Pons (tissue), 1 donor: ENCODE results near the gene RAB30.

Experiments used
- DNase-seq: peaks from one replicate; pipeline ENCODE4 v3.0.0-alpha.2; 2016; ENCODE audit warnings: low spot score

Gene RAB30

DNA sequence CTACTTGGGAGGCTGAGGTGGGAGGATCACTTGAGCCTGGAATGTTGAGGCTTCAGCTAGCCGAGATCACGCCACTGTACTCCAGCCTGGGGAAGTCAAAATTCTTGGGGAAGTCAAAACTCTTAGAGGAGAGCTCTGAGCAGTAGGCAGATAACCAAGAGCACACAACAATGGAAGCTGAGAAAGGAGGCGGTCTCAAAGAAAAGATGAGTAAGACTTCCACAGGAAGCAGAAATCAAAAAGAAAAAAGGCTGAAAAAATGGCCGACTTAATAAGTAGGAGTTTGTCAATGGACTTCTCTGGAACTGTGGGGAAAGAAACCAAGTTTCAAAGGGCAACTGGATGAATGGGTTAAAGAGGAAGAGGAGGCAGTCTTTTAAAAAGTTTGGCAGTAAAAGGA lies 32.1 kb downstream of the RAB30 start:
- DNase-seq: no peak

GRCh38 chr11:83037877-83038276 lies 33.8 kb downstream of the RAB30 start:
- no peak for DNase-seq

- no peak for DNase-seq
Measured at GRCh38 chr11:83036701-83037100, 35.0 kb downstream of the RAB30 start.

DNA sequence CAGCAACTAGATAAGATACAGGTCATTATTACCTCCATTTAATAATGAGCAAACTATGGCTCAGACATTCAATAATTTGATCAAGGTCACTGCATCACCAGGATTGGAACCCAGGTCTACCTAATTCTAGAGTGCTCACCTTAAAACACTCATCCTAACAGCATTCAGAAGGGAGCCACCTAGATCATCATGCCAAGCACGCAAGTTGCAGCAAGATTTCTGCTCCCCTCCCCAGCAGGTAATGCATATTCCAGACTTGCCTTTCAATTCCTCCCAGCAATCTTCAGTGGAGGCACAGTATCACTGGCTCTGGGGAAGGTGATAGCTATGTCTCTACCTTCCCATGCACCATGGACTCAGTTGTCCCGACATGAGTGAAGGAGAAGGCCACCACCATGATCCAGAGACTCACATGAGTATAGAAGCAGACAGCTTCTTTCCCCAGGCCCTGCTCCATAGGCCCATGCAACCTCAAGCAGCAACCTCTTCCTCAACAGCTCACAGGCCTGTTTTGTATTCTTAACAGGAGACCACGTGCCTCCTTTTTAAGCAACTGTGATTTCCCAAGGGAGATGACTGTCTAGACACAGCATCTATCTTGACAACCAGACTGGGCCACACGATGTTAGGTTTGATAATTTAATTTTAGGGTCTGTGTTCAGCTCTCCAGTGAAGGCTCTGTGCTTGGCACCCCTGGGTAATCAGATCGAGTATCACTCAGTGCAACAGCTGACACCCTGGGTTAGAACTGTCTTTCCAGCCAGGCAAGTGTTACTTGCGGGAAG lies 36.4 kb downstream of the RAB30 start:
- DNase-seq: no peak

DNA sequence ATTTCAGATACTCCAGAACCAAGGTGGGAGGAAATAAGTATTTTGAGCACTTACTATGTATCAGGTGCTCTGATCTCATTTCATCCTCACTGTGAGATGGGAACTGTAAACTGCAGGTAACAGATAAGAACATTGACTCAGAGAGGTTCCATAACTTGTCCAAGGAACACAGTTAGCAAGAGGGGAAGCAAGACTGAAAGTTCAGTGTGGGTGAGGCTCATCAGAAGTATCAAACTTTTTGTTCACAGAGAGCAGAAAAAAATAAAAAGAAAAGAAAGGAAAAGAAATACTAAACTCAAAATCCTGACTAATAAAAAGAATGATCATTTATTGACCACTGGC lies 37.1 kb downstream of the RAB30 start:
- DNase-seq: no peak

- DNase-seq: peak; percentile 71
Measured at GRCh38 chr11:83033972-83034672, 37.6 kb downstream of the RAB30 start.

GRCh38 chr11:83033371-83033770 lies 38.3 kb downstream of the RAB30 start:
- no peak for DNase-seq

DNA sequence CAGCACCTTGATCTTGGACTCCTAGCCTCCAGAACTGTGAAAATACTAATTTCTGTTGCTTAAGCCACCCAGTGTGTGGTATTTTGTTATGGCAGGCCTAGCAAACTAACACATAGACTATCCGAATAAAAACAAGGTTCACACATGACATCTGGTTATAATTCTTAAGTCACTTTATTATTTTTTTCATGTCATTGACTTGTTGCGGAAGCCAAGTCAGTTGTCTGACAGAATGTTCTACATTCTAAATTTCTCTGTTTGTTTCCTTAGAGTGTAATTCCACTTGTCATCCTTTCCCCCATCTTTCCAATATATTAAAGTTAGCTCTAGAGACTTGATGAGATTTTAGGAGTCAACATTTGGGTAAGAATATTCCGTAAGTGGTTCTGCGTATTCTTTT lies 40.6 kb downstream of the RAB30 start:
- DNase-seq: no peak

GRCh38 chr11:83027794-83028193 lies 43.9 kb downstream of the RAB30 start:
- DNase-seq: no peak

GRCh38 chr11:83027289-83027688 lies 44.4 kb downstream of the RAB30 start:
- DNase-seq: no peak

DNA sequence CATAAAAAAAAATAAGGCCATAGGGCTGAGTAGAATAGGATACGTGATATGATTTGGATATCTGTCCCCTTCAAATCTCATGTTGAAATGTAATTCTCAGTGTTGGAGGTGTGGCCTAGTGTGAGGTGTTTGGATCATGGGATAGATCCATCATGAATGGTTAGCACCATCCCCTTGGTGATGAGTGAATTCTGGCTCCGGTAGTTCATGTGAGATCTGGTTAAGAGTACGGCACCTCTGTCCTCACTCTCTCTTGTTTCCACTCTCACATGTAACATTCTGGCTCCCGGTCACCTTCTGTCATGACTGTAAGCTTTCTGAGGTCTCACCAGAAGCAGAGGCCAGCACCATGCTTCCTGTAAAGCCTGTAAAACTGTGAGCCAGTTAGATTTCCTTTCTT lies 45.5 kb downstream of the RAB30 start:
- DNase-seq: no peak

GRCh38 chr11:83025267-83025704 lies 46.4 kb downstream of the RAB30 start:
- peak; percentile 96 for DNase-seq

- no peak for DNase-seq
Measured at GRCh38 chr11:83024270-83024854, 47.3 kb downstream of the RAB30 start.

DNA sequence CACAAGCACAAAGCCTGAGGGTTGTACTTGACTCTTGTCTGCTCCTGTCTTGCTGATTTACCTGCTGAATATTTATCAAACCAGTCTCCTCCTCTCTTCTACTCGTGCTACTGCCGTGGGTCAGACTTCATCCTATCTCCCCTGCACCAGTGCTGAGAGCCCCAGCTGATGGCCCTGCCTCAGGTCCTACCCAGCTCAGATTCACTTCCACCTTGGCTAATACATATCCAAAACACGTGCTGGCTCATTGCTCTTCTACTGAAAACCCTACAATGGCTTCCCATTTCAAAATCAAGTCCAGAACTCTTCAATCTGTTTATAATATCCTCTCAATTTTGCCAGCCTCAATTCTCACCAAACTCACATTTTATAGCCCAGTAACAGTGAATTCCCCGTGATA lies 48.3 kb downstream of the RAB30 start:
- no peak for DNase-seq

DNA sequence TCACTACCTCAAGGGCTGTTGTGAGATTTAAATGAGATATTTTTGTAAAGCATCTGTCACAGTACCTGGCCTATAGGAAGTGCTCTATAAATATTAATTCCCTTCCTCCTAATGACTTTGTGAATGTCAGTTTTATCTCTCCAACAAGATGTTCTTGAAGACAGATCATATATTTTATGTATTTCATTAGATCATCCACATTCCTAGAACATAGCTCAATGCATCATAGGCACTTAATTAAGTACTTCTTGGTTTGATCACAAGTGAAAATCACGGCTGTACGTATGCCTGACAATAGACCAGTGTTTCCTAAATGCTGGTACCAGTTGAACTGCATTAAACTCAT lies 49.9 kb downstream of the RAB30 start:
- no peak for DNase-seq

- DNase-seq: no peak
Measured at GRCh38 chr11:83020942-83021779, 50.5 kb downstream of the RAB30 start.

DNA sequence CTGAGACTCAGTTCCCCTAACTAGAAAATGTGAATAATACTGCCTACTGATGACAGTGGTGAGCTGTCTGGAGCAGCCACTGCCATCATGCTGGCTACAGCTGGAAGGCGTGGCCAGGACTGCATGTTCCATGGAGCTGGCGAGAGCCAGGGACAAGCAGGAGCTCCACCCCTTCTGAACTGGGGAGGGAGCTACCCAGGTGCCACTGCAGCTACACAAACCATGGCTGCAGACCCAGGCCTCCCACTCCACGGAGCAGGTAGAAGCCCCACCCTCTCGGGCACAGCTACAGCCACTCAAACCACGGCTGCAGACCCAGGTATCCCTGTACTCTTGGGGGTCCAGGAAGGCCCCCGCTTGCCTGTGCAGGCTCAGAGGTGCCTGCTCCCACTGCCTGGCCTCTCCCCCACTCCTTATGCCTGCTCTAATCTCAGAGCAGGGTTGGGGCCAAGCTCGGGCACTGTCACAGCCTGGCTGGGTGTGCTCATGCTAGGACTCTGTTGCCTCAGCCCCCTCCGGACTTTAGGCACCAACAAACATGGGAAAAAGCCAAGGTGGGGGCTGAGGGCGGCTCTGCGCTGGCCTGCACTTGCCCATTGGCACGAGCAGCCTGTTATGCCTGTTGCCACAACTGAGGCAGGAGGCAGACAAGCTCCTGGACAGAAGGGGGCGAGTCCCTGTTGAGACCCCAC lies 51.7 kb downstream of the RAB30 start:
- DNase-seq: peak; percentile 66

DNA sequence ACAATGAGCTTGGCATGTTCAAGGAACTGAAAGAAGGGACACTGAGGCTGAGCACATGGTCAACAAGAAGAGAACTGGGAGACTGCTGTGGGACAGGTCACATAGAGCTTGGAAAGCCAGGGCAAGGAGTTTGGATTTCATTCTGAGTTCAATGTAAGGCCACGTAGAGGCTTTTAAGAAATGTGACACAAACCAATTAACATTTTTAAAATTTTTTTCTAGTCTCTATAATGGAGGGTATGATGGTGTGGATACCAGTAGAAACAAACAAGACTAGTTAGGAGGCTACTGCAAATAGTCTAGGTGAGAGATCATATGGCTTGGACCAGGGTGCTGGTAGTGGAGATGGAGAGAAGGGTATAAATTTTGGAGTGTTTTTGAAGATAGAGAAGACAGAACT lies 56.7 kb downstream of the RAB30 start:
- DNase-seq: no peak

GRCh38 chr11:83012168-83013067 lies 59.3 kb downstream of the RAB30 start:
- DNase-seq: no peak

GRCh38 chr11:83011333-83012167 lies 60.1 kb downstream of the RAB30 start:
- peak; percentile 92 for DNase-seq
